Gastrocnemius medialis (tissue), 4 donors: ENCODE measurements around the gene CFD.

Source experiments
- CTCF ChIP-seq, 5 experiments: fragments of 450-650 bp in 3 of 5; fragments of 200-600 bp in 2 of 5; sonication (generic) in 2 of 5; IDR thresholded peaks in 4 of 5; conservative IDR thresholded peaks in 1 of 5; 1 replicate in 4 of 5; 2 replicates in 1 of 5; pipeline ENCODE4 v1.5.1; 2016 to 2019; ENCODE audit warnings: antibody characterized with exemption in 5 of 5, mild to moderate bottlenecking in 3 of 5, moderate library complexity in 3 of 5
- POLR2A ChIP-seq, 2 donors: fragments of 450-650 bp; IDR thresholded peaks; one replicate each; pipeline ENCODE4 v1.6.1; 2017; ENCODE audit warnings: antibody characterized with exemption in 2 of 2, mild to moderate bottlenecking in 2 of 2, moderate library complexity in 2 of 2

- no peak for TF ChIP-seq CTCF (IDR thresholded peaks at IDR 0.05 in 4 of 5, conservative IDR thresholded peaks at IDR 0.05 in 1 of 5)
- TF ChIP-seq POLR2A (IDR thresholded peaks at IDR 0.05) = no peak
Observed at GRCh38 chr19:869245-870177, 10.0 kb downstream of the CFD start.
